Keratinocyte (primary cell): ENCODE measurements around the gene TTYH2. TPM values are rescaled to one million over a fixed set of nuclear protein-coding genes. Genes with fewer than 3 reads are reported as not detected.

Source experiments
- DNase-seq: peaks from one replicate; pipeline ENCODE4 v3.0.0-alpha.2; 2011; ENCODE audit warnings: low read depth, missing footprints, low spot score
- FAIRE-seq: peaks from 2 replicates; lab custom pipeline; 2011; peaks lifted over from hg19 to GRCh38; lab: Jason Lieb, UNC
- H2AFZ ChIP-seq: 2 replicates; pipeline ENCODE4 v1.6.0; 2012; ENCODE audit warnings: low read length, control low read depth, inconsistent platforms; ENCODE audit not compliant: control insufficient read depth
- H3K27ac ChIP-seq: 2 replicates; pipeline ENCODE4 v1.5.1; 2011; ENCODE audit warnings: low read length; ENCODE audit not compliant: control insufficient read depth, insufficient read depth
- H3K27me3 ChIP-seq: 3 replicates; pipeline ENCODE4 v1.6.0; 2011; ENCODE audit warnings: low read length; ENCODE audit not compliant: control insufficient read depth, insufficient read depth; ENCODE audit errors: extremely low read depth
- H3K36me3 ChIP-seq, 2 experiments: 2 replicates in 1 of 2; 3 replicates in 1 of 2; pipeline ENCODE4 v1.5.1; 2011; ENCODE audit warnings: low read length in 2 of 2, mild to moderate bottlenecking in 1 of 2; ENCODE audit not compliant: control insufficient read depth in 2 of 2, insufficient read depth in 2 of 2; ENCODE audit errors: extremely low read depth in 1 of 2
- H3K4me1 ChIP-seq: 3 replicates; pipeline ENCODE4 v1.5.1; 2011; ENCODE audit warnings: low read length; ENCODE audit not compliant: control insufficient read depth, insufficient read depth; ENCODE audit errors: extremely low read depth
- H3K4me2 ChIP-seq: 3 replicates; pipeline ENCODE4 v1.6.0; 2011; ENCODE audit warnings: low read depth, low read length; ENCODE audit not compliant: control insufficient read depth, insufficient read depth; ENCODE audit errors: extremely low read depth
- H3K4me3 ChIP-seq, 3 experiments: fragments of 200-600 bp in 1 of 3; sonication (generic) in 1 of 3; 2 replicates in 2 of 3; 3 replicates in 1 of 3; pipeline ENCODE4 v1.5.1; 2011 to 2016; ENCODE audit warnings: low read length in 3 of 3, mild to moderate bottlenecking in 3 of 3, control low read depth in 2 of 3, inconsistent platforms in 1 of 3, low read depth in 1 of 3, mixed read lengths in 1 of 3, mixed run types in 1 of 3, moderate library complexity in 1 of 3; ENCODE audit not compliant: control insufficient read depth in 2 of 3, insufficient read depth in 2 of 3; ENCODE audit errors: extremely low read depth in 1 of 3
- H3K79me2 ChIP-seq: 2 replicates; pipeline ENCODE4 v1.6.0; 2012; ENCODE audit warnings: low read length; ENCODE audit not compliant: control insufficient read depth, insufficient read depth
- H3K9ac ChIP-seq: 3 replicates; pipeline ENCODE4 v1.6.0; 2011; ENCODE audit warnings: low read length; ENCODE audit not compliant: control insufficient read depth, insufficient read depth; ENCODE audit errors: extremely low read depth
- H3K9me1 ChIP-seq: 3 replicates; pipeline ENCODE4 v1.6.0; 2011; ENCODE audit warnings: low read length; ENCODE audit not compliant: control insufficient read depth, insufficient read depth; ENCODE audit errors: extremely low read depth
- H3K9me3 ChIP-seq: 2 replicates; pipeline ENCODE4 v1.5.1; 2012; ENCODE audit warnings: low read depth, low read length; ENCODE audit not compliant: control insufficient read depth
- H4K20me1 ChIP-seq: 3 replicates; pipeline ENCODE4 v1.6.0; 2011; ENCODE audit warnings: low read length; ENCODE audit not compliant: control insufficient read depth, insufficient read depth; ENCODE audit errors: extremely low read depth
- CTCF ChIP-seq, 3 experiments: IDR thresholded peaks in 1 of 3; conservative IDR thresholded peaks in 1 of 3; optimal IDR thresholded peaks in 1 of 3; 2 replicates in 2 of 3; 3 replicates in 1 of 3; pipeline versions ENCODE3 to v1.5.1; 2011; ENCODE audit warnings: low read length in 3 of 3, mild to moderate bottlenecking in 3 of 3, moderate library complexity in 2 of 3, control low read depth in 1 of 3, inconsistent platforms in 1 of 3; ENCODE audit not compliant: insufficient read depth in 2 of 3; ENCODE audit errors: extremely low read depth in 1 of 3
- EZH2 ChIP-seq: IDR thresholded peaks from one replicate; pipeline ENCODE4 v1.6.1; 2012; ENCODE audit warnings: inconsistent platforms, mild to moderate bottlenecking, low read length, moderate library complexity
- dilution Hi-C: fragments of 300-500 bp; cut with MboI; formaldehyde crosslinking; loops from one replicate; pipeline ENCODE4 v1.7.0; 2020; ENCODE audit warnings: low sequenced_read_pairs; ENCODE audit not compliant: extremely low pct_ligation_motif_present
- polyA plus RNA-seq, 5 experiments: library from polyadenylated mRNA; depleted of rRNA in 3 of 5; stranded (reverse) in 3 of 5; stranded (forward) in 1 of 5; unstranded in 1 of 5; fragments of >200 nt; gene quantifications; 1 replicate in 1 of 5; 2 replicates in 3 of 5; 3 replicates in 1 of 5; pipeline versions ENCODE4 v1.2.1 to v1.2.3, GENCODE V29; 2011 to 2012; ENCODE audit warnings: missing spikeins in 2 of 5, low read depth in 1 of 5, low replicate concordance in 1 of 5

TTYH2 gene
- polyA plus RNA-seq, 1 donor (not counting 4 experiments of a cell fraction or from before 2014, with no cell fraction given), result 3.7 TPM

- no peak for DNase-seq
- Histone ChIP-seq H3K27me3 (peaks cover 9% of the 10 kb centered on the region), H4K20me1 (no peaks in the 10 kb centered on the region), H3K36me3 (no peaks in the 10 kb centered on the region), H2AFZ (no peak overlapping the region), H3K79me2 (no peaks in the 10 kb centered on the region), H3K9ac (no peak overlapping the region), H3K4me3 (no peak overlapping the region), H3K27ac (no peak overlapping the region), H3K4me2 (no peak overlapping the region), H3K9me1 (no peaks in the 10 kb centered on the region), H3K4me1 (no peaks in the 10 kb centered on the region), H3K9me3 (no peaks in the 10 kb centered on the region)
- TF ChIP-seq CTCF (optimal IDR thresholded peaks at IDR 0.05 in 1 of 3, IDR thresholded peaks at IDR 0.05 in 1 of 3, conservative IDR thresholded peaks at IDR 0.05 in 1 of 3; ENCODE audit: extremely low read depth in 1 of 3, insufficient read depth in 2 of 3, low read length in 3 of 3), result no peak
- no peak for TF ChIP-seq EZH2
- no peak for FAIRE-seq
- dilution Hi-C loops, result no loop called here
These were observed 55.2 kb downstream of the TTYH2 start for GRCh38 chr17:74268558-74268957.

GRCh38 chr17:74270333-74270732 lies 57.0 kb downstream of the TTYH2 start:
- Histone ChIP-seq H3K36me3 (no peaks in the 10 kb centered on the region), H3K27me3 (peaks cover 26% of the 10 kb centered on the region), H2AFZ (no peak overlapping the region), H3K4me2 (no peak overlapping the region), H4K20me1 (no peaks in the 10 kb centered on the region), H3K4me1 (no peaks in the 10 kb centered on the region), H3K4me3 (no peak overlapping the region), H3K27ac (no peak overlapping the region), H3K9me1 (no peaks in the 10 kb centered on the region), H3K9me3 (no peaks in the 10 kb centered on the region), H3K79me2 (no peaks in the 10 kb centered on the region), H3K9ac (no peak overlapping the region)
- DNase-seq (no peak), FAIRE-seq (no peak)
- dilution Hi-C loops, result no loop called here
- TF ChIP-seq EZH2, result no peak
- no peak for TF ChIP-seq CTCF (optimal IDR thresholded peaks at IDR 0.05 in 1 of 3, IDR thresholded peaks at IDR 0.05 in 1 of 3, conservative IDR thresholded peaks at IDR 0.05 in 1 of 3; ENCODE audit: extremely low read depth in 1 of 3, insufficient read depth in 2 of 3, low read length in 3 of 3)
